ENCODE results near the gene NFIB. TPM values are rescaled to one million over a fixed set of nuclear protein-coding genes. Genes with fewer than 3 reads are reported as not detected.

Gene NFIB
- total and polyA plus RNA-seq, 2 of the 4 experiments (the other 2 are of a cell fraction) = 1.4 to 2.0 TPM

- Histone ChIP-seq H3K9ac (ENCODE audit: low read depth, low read length) (no peak overlapping the region), H3K4me2 (ENCODE audit: low read depth, low read length) (no peak overlapping the region), H3K14ac (replicated peaks; ENCODE audit: low read depth, low read length) (no peak overlapping the region), H3K36me3 (ENCODE audit: control insufficient read depth, insufficient read depth, low read length) (no peaks in the 10 kb centered on the region), H3K27ac (ENCODE audit: insufficient read depth, low read length) (no peak overlapping the region), H4K8ac (ENCODE audit: low read depth in 2 of 2, low read length in 2 of 2) (no peak overlapping the region), H4K91ac (ENCODE audit: insufficient read depth, low read depth, low read length) (no peak overlapping the region), H2BK15ac (ENCODE audit: low read depth, low read length) (no peak overlapping the region), H2AFZ (replicated peaks; ENCODE audit: low read length, poor library complexity) (no peak overlapping the region), H3K9me3 (ENCODE audit: control insufficient read depth, insufficient read depth, low read length) (no peaks in the 10 kb centered on the region), H3K56ac (ENCODE audit: extremely low read depth, insufficient read depth, low read length) (no peak overlapping the region), H4K20me1 (ENCODE audit: insufficient read depth, low read length) (no peaks in the 10 kb centered on the region), H2BK5ac (ENCODE audit: low read depth, low read length, poor library complexity, severe bottlenecking) (no peak overlapping the region), H2BK20ac (ENCODE audit: low read depth, low read length) (no peak overlapping the region), H3K4me1 (ENCODE audit: control insufficient read depth, insufficient read depth, low read length) (no peaks in the 10 kb centered on the region), H4K5ac (ENCODE audit: low read depth, low read length) (no peak overlapping the region), H3K9me1 (ENCODE audit: insufficient read depth, low read length) (no peaks in the 10 kb centered on the region), H2BK120ac (ENCODE audit: low read depth, low read length) (no peak overlapping the region), H2AK5ac (ENCODE audit: low read depth, low read length) (no peak overlapping the region), H3K4me3 (ENCODE audit: insufficient read depth, low read depth, low read length) (no peak overlapping the region), H2AK9ac (replicated peaks; ENCODE audit: low read depth, low read length, poor library complexity) (no peak overlapping the region), H3K4ac (ENCODE audit: low read depth, low read length) (no peak overlapping the region), H3K27me3 (ENCODE audit: control insufficient read depth, insufficient read depth, low read length) (peaks cover 45% of the 10 kb centered on the region), H3K23ac (ENCODE audit: low read depth, low read length) (no peak overlapping the region), H3K18ac (ENCODE audit: low read depth, low read length) (no peak overlapping the region), H3K79me1 (ENCODE audit: low read depth in 1 of 2, low read length in 2 of 2) (no peaks in the 10 kb centered on the region)
- no peak for ATAC-seq (ENCODE audit: low read depth)
- intact Hi-C loops (cut with micrococcal nuclease) (no loop called here), in situ Hi-C loops (cut with MboI; ENCODE audit: low sequenced_read_pairs) (no loop called here), dilution Hi-C loops (cut with HindIII; ENCODE audit: low sequenced_read_pairs, unreplicated experiment) (no loop called here)
- CTCF ChIA-PET = no interaction called here
- WGBS, 2 experiments (ENCODE audit: extremely low coverage in 2 of 2, insufficient read length in 1 of 2) = no CpG with 5 or more reads among the region's 3 CpGs
- DNase-seq = peak; percentile 74
- no peak for TF ChIP-seq BHLHE40 (IDR thresholded peaks at IDR 0.05; ENCODE audit: low read depth, low read length)
- 0 out of 2 replicates have a peak, but pooled peaks have one; percentile 3 for TF ChIP-seq CEBPB (IDR thresholded peaks at IDR 0.05; ENCODE audit: low read depth, low read length)
- TF ChIP-seq MXI1 (IDR thresholded peaks at IDR 0.05; ENCODE audit: borderline replicate concordance, low read depth, low read length) = no peak
- no TSS peak for BruUV-seq (replicated peaks)
- POLR2A ChIA-PET (ENCODE audit: unreplicated experiment) = no interaction called here
Measured at GRCh38 chr9:14326264-14326826, 12.4 kb upstream of the NFIB start.
